Chondrocyte (in vitro differentiated cells): ENCODE data around the gene AFF2. TPM values are rescaled to one million over a fixed set of nuclear protein-coding genes. Genes with fewer than 3 reads are reported as not detected.
A peak's percentile ranks its signal among the peaks of the same experiment; 100 is the strongest.

Source experiments
- DNase-seq: peaks from one replicate; pipeline ENCODE4 v3.0.0; 2021; ENCODE audit warnings: mixed read lengths, low spot score
- H3K27ac Mint-ChIP-seq: one replicate; pipeline ENCODE4 v1.8.0; 2021; ENCODE audit warnings: mild to moderate bottlenecking, moderate library complexity, mixed read lengths; ENCODE audit not compliant: unreplicated experiment
- H3K27me3 Mint-ChIP-seq: 2 replicates; pipeline ENCODE4 v1.8.0; 2021; ENCODE audit warnings: low read depth, mixed read lengths
- H3K36me3 Mint-ChIP-seq: 2 replicates; pipeline ENCODE4 v1.8.0; 2021; ENCODE audit warnings: low read depth, mixed read lengths
- H3K4me1 Mint-ChIP-seq: 2 replicates; pipeline ENCODE4 v1.8.0; 2021; ENCODE audit warnings: low read depth, mild to moderate bottlenecking, mixed read lengths
- H3K4me3 Mint-ChIP-seq: one replicate; pipeline ENCODE4 v1.8.0; 2021; ENCODE audit warnings: mild to moderate bottlenecking, moderate library complexity, mixed read lengths; ENCODE audit not compliant: unreplicated experiment
- H3K9me3 Mint-ChIP-seq: 2 replicates; pipeline ENCODE4 v1.8.0; 2021; ENCODE audit warnings: low read depth, mixed read lengths
- CTCF ChIP-seq: fragments of 200-600 bp; sonication (generic); IDR thresholded peaks from 2 replicates; pipeline ENCODE4 v1.5.0; 2021; ENCODE audit warnings: antibody characterized with exemption, mild to moderate bottlenecking, moderate library complexity
- total RNA-seq: library from RNA; stranded (reverse); gene quantifications from 3 replicates; pipeline ENCODE4 v1.2.1, GENCODE V29; 2021

Gene AFF2
- total RNA-seq, 1 donor from 2014 or later: 22.4 TPM

DNA sequence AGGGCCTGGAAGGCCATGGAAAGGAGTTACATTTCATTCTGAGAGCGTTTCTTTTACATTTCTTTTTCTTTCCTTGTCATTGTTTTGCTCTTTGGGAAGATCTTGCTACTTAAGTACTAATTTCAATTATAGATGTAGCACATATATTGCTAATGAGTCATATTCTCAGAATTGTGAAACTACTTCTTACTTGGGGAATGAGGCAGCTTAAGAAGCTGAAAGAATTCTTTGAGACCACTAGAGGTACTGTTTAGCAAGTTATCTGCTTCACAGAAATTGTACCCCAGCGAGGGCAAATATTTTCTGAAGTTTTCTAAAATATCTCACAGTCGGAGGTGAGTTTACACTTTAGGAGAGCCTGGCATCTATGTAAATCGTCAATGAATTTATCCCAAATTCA is 100.6 kb downstream of the AFF2 start:
- Mint-ChIP-seq H3K27ac (peak overlapping the region; percentile 35), H3K4me3 (no peak overlapping the region), H3K4me1 (peaks cover 16% of the 10 kb centered on the region), H3K27me3 (no peaks in the 10 kb centered on the region), H3K9me3 (peaks cover 11% of the 10 kb centered on the region), H3K36me3 (no peaks in the 10 kb centered on the region)
- no peak for DNase-seq
- TF ChIP-seq CTCF: peak; percentile 61

DNA sequence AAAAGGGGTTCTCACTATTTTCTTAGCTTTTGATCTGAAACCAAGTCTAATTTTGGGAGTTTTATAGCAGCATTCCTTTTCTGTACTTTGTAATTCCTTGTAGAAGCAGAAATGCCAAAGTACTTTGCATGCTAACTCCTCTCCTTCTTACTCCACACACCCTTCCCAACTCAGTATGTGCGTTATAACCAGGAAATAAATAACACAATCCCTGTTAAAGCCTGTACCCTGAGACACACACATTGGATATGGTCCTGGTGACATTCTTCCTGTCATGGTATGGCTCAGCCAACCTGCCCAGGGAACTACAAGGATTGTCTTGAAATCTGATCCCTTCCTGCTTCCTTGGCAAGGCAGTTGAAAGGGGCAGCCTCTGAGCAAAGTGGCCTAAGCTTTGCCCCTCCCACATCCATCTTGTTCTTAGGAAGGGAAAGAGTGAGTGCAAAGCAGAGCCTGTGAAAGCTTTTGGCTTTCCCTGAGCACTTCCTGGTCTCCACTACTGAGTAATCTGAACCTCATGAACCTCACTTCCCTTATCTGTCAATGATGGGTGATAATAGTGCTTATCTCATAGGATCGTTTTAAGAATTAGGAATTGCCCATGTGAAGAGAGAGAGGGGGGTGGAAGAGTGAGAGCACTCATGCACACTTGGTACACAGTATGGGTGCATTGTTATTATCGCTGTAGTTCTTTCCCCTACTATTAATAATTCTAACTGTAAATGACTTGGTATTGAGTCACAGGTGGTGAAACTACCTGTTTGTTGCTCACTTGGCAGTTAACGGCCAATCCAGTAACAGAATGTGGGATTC is 109.3 kb downstream of the AFF2 start:
- peaks cover 18% of the 10 kb centered on the region for H3K9me3 Mint-ChIP-seq
- no peaks in the 10 kb centered on the region for H3K36me3 Mint-ChIP-seq
- H3K4me1 Mint-ChIP-seq: peaks cover 6% of the 10 kb centered on the region
- H3K27ac Mint-ChIP-seq: no peak overlapping the region
- TF ChIP-seq CTCF: no peak
- no peaks in the 10 kb centered on the region for H3K27me3 Mint-ChIP-seq
- no peak overlapping the region for H3K4me3 Mint-ChIP-seq
- DNase-seq: no peak

- H3K27me3 Mint-ChIP-seq: no peaks in the 10 kb centered on the region
- H3K4me3 Mint-ChIP-seq: no peak overlapping the region
- H3K36me3 Mint-ChIP-seq: no peaks in the 10 kb centered on the region
- peaks cover 6% of the 10 kb centered on the region for H3K4me1 Mint-ChIP-seq
- DNase-seq: no peak
- H3K27ac Mint-ChIP-seq: no peak overlapping the region
- no peak for TF ChIP-seq CTCF
- peaks cover 18% of the 10 kb centered on the region for H3K9me3 Mint-ChIP-seq
Observed at GRCh38 chrX:148610328-148610698, 109.9 kb downstream of the AFF2 start.

DNA sequence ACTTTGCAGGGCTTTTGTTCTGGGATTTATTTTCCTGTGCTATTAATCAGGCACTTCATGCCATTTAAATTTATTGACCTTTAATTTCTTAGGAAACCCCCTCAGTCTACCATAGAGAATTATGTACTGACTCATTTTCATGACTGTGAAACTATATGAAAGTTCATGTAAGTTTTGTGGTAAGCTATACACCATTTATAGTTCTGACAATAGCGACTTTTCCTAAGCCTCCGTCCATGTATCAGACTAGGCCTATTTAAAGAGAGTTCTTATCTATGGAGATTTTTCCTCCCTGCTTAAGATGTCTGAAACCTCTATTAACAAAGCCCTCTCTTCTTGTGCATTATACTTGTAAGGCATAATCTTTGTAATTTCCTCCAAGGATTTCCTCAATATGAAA is 111.6 kb downstream of the AFF2 start:
- Mint-ChIP-seq H3K4me3 (no peak overlapping the region), H3K27me3 (no peaks in the 10 kb centered on the region), H3K36me3 (no peaks in the 10 kb centered on the region), H3K27ac (no peak overlapping the region), H3K9me3 (peaks cover 15% of the 10 kb centered on the region), H3K4me1 (peaks cover 6% of the 10 kb centered on the region)
- no peak for TF ChIP-seq CTCF
- DNase-seq: no peak

DNA sequence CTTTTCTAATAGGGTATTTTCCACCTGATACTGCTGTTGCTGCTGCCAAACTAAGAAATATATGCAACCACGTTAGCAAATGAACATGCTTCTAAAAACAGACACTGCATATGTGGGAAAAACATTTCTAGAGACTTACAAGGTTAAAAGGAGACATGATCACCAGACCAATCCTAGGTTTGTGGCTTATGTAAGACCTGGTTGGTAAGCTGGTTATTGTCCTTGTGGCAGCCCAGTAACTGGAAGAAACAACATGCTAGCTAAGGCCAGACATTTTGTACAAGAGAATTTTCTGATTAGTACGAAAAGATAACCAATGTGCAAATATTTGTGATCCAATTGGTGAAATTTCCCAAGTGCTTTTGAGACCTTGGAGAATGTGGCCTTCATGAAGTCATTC is 112.0 kb downstream of the AFF2 start:
- H3K27me3 Mint-ChIP-seq: no peaks in the 10 kb centered on the region
- DNase-seq: no peak
- H3K4me3 Mint-ChIP-seq: no peak overlapping the region
- no peak for TF ChIP-seq CTCF
- H3K36me3 Mint-ChIP-seq: no peaks in the 10 kb centered on the region
- peaks cover 6% of the 10 kb centered on the region for H3K4me1 Mint-ChIP-seq
- no peak overlapping the region for H3K27ac Mint-ChIP-seq
- H3K9me3 Mint-ChIP-seq: peaks cover 12% of the 10 kb centered on the region
